Measurements from ENCODE around the gene SAXO1. TPM values are rescaled to one million over a fixed set of nuclear protein-coding genes. Genes with fewer than 3 reads are reported as not detected.

Gene SAXO1
- total and polyA plus RNA-seq, 3 donors from 2014 or later, result 25.8 to 103 (median 44.0) TPM

- TF ChIP-seq CTCF (IDR thresholded peaks at IDR 0.05), result no peak
- no peak for TF ChIP-seq POLR2A (IDR thresholded peaks at IDR 0.05)
- no peaks in the 10 kb centered on the region for H3K4me1 ChIP-seq
- 75 to 79% methylated on average over 7 of the region's 7 CpGs for WGBS, 2 donors
- intact Hi-C loops (cut with DNase I; ENCODE audit: low total_unique reads), result no loop called here
- no peak overlapping the region for H3K27ac ChIP-seq
- no peaks in the 10 kb centered on the region for H3K27me3 ChIP-seq
- H3K36me3 ChIP-seq (ENCODE audit: low read depth, missing control alignments), result no peaks in the 10 kb centered on the region
- no peak for DNase-seq
- no peak overlapping the region for H3K4me3 ChIP-seq
- H3K9me3 ChIP-seq, result no peaks in the 10 kb centered on the region
These were observed 104.3 kb downstream of the SAXO1 start for GRCh38 chr9:18928711-18929110.

- no peak overlapping the region for H3K4me3 ChIP-seq
- TF ChIP-seq CTCF (IDR thresholded peaks at IDR 0.05) (no peak), POLR2A (IDR thresholded peaks at IDR 0.05) (no peak)
- no peaks in the 10 kb centered on the region for H3K27me3 ChIP-seq
- H3K9me3 ChIP-seq, result no peaks in the 10 kb centered on the region
- 84 to 99% methylated on average over 3 of the region's 3 CpGs for WGBS, 2 donors
- H3K36me3 ChIP-seq (ENCODE audit: low read depth, missing control alignments), result no peaks in the 10 kb centered on the region
- no peaks in the 10 kb centered on the region for H3K4me1 ChIP-seq
- intact Hi-C loops (cut with DNase I; ENCODE audit: low total_unique reads), result no loop called here
- H3K27ac ChIP-seq, result no peak overlapping the region
- no peak for DNase-seq
These were observed 106.5 kb downstream of the SAXO1 start for GRCh38 chr9:18926513-18926912.

- Histone ChIP-seq H3K9me3 (no peaks in the 10 kb centered on the region), H3K27ac (no peak overlapping the region), H3K36me3 (ENCODE audit: low read depth, missing control alignments) (no peaks in the 10 kb centered on the region), H3K4me1 (no peaks in the 10 kb centered on the region), H3K4me3 (no peak overlapping the region), H3K27me3 (no peaks in the 10 kb centered on the region)
- intact Hi-C loops (cut with DNase I; ENCODE audit: low total_unique reads), result no loop called here
- TF ChIP-seq CTCF (IDR thresholded peaks at IDR 0.05) (no peak), POLR2A (IDR thresholded peaks at IDR 0.05) (no peak)
- DNase-seq, result no peak
These were observed 107.1 kb downstream of the SAXO1 start for GRCh38 chr9:18925880-18926279.

- H3K4me3 ChIP-seq, result no peak overlapping the region
- TF ChIP-seq POLR2A (IDR thresholded peaks at IDR 0.05) (no peak), CTCF (IDR thresholded peaks at IDR 0.05) (no peak)
- 93 to 96% methylated on average over 6 of the region's 6 CpGs for WGBS, 2 donors
- no peaks in the 10 kb centered on the region for H3K36me3 ChIP-seq (ENCODE audit: low read depth, missing control alignments)
- H3K4me1 ChIP-seq, result no peaks in the 10 kb centered on the region
- H3K9me3 ChIP-seq, result no peaks in the 10 kb centered on the region
- intact Hi-C loops (cut with DNase I; ENCODE audit: low total_unique reads), result no loop called here
- no peak for DNase-seq
- no peaks in the 10 kb centered on the region for H3K27me3 ChIP-seq
- no peak overlapping the region for H3K27ac ChIP-seq
These were observed 109.2 kb downstream of the SAXO1 start for GRCh38 chr9:18923671-18924430.

GRCh38 chr9:18923167-18923566 is 109.8 kb downstream of the SAXO1 start:
- Histone ChIP-seq H3K4me1 (no peaks in the 10 kb centered on the region), H3K27ac (no peak overlapping the region), H3K27me3 (no peaks in the 10 kb centered on the region), H3K4me3 (no peak overlapping the region), H3K36me3 (ENCODE audit: low read depth, missing control alignments) (no peaks in the 10 kb centered on the region), H3K9me3 (no peaks in the 10 kb centered on the region)
- intact Hi-C loops (cut with DNase I; ENCODE audit: low total_unique reads), result no loop called here
- TF ChIP-seq CTCF (IDR thresholded peaks at IDR 0.05) (no peak), POLR2A (IDR thresholded peaks at IDR 0.05) (no peak)
- no peak for DNase-seq
- 60 to 62% methylated on average over 2 of the region's 2 CpGs for WGBS, 2 donors

Measured in testis (tissue), 3 donors.